ENCODE measurements around the gene INPP4A. TPM values are rescaled to one million over a fixed set of nuclear protein-coding genes. Genes with fewer than 3 reads are reported as not detected.

INPP4A gene
- total RNA-seq, 1 donor from 2014 or later, result 125 TPM

DNA sequence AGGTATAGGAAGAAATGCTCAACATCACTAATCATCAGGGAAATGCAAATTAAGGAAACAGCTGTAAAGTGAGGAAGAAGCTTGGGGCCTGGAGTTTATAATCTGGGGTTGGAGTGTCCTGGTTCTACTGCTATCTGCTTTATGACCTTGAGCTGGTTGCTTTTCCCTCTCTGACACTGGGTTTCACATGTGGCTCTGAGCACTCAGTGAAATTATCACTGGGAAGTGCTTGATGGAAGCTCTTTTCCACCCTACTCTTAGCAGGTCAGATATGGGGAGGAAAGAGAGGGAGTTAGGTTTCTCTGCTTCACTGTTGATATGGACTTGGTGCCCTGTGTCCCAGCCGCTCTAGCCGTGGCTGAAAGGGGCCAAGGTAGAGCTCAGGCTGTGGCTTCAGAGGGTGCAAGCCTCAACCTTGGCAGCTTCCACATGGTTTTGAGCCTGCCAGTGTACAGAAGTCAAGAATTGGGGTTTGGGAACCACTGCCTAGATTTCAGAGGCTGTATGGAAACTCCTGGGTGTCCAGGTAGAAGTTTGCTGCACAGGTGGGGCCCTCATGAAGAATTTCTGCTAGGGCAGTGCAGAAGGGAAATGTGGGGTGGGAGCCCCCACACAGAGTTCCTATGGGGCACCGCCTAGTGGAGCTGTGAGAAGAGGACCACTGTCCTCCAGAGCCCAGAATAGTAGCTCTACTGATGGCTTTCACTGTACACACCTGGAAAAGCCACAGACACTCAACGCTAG lies 52.3 kb downstream of the INPP4A start:
- no peak for DNase-seq

GRCh38 chr2:98498703-98499440 lies 54.2 kb downstream of the INPP4A start:
- no peak for DNase-seq

GRCh38 chr2:98500561-98500960 lies 55.9 kb downstream of the INPP4A start:
- DNase-seq, result no peak

DNA sequence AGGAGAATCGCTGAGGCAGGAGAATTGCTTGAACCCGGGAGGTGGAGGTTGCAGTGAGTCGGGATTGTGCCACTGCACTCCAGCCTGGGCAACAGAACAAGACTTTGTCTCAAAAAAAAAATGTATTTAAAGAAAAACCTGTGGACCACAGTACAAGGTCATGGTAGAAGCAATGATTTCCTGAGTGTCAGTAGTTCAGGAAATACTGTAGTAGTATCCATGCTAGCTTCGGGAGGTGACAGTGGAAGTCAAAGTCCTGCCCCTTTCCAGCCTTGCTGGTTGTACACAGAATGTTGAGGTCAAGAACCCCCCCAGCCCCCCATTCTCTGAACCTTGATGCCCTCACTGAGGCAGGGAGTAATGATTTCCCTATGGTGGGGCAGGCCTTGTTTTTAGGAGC lies 56.6 kb downstream of the INPP4A start:
- no peak for DNase-seq

DNA sequence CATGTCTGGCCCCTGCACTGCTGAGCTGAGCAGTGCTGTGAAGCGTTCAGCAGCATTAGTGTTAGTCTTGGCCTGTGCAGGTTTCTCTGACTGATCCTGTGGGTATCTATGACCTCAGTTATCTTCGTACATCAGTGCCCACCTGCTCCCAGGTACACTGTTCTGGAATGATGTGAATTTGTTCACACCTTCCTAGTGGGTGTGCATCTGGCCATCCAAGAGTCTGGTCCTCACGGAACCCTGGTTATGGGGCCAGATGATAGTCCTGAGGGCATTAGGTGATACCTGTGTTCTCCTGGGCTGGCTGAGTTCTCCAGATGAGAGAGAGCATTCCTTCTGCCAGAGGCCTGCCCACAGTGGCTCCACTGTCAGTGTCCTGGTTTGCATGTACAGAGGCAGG lies 57.2 kb downstream of the INPP4A start:
- no peak for DNase-seq

GRCh38 chr2:98502556-98503335 lies 58.1 kb downstream of the INPP4A start:
- DNase-seq, result no peak

DNA sequence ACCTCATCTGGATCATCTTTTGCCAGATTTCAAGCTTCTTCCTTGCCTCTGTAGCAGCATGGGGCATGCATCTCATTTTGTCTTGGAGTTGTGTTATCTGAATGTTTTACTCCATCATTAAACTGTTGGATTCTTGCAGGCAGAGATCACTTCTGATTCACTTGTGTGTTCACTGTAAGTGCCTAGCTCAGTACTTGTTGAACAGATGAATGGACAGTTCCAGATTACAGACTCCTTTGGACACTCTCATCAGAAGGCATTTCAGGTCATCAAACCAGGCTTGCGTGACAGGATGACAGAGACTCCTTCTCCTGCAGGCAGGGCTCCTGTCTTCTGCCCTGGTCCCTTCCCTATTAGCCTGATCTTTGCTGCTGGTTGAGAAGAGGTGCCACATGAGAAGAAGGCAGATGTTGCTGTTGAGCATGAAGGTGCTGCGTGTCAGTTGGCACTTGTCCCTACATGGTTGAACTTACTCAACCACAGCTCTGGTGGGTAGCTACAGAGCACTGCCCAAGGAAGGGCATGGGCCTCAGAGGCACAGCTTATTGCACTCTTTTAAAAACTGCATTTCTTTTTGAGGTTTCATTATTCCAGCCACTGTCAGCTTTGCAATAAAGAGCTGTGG lies 58.9 kb downstream of the INPP4A start:
- DNase-seq, result no peak

GRCh38 chr2:98504381-98505109 lies 59.9 kb downstream of the INPP4A start:
- no peak for DNase-seq

GRCh38 chr2:98505311-98505808 lies 60.7 kb downstream of the INPP4A start:
- DNase-seq, result no peak

- DNase-seq, result no peak
Measured at GRCh38 chr2:98505971-98506664, 61.5 kb downstream of the INPP4A start.

- no peak for DNase-seq
Measured at GRCh38 chr2:98506881-98507280, 62.2 kb downstream of the INPP4A start.

- no peak for DNase-seq
Measured at GRCh38 chr2:98507461-98507860, 62.8 kb downstream of the INPP4A start.

- DNase-seq, result no peak
Measured at GRCh38 chr2:98507891-98508708, 63.4 kb downstream of the INPP4A start.

- DNase-seq, result no peak
Measured at GRCh38 chr2:98508709-98509066, 64.0 kb downstream of the INPP4A start.

DNA sequence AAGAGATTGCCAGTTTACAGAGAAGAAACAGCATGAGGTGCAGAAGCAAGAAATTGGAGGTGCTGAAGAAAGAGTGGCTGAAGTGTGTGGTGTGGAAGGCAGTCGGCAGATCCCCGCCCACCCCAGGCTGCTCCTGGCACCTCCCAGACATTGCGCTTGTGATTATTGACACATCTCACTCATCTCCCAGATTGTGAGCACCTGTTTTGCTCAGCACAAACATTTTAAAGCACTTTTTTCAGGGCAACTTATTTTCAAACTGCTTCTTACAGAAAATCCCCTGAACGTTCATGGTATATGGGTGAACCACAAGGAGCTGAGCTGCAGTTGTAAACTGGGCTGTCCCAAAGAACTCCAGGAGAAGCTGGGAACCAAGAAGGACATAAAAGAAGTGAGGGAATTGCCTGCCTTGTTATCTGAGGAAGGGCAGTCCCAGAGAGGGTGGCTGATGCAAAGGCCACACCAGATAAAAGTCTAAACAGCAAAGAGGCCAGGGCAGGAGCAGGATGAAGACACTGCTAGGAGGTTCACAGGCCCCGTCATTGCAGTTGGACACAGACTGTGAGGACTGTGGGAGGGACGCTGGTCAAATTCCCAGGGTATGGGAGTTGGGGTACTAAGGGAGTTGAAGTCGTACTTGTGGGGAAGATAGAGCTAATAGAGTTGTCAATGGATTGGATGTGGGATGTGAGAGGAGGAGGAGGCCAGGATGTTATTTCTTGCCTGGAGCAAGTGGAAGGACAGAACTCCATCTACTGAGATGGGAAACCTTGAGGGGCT lies 65.1 kb downstream of the INPP4A start:
- DNase-seq, result no peak

- no peak for DNase-seq
Measured at GRCh38 chr2:98510322-98510662, 65.6 kb downstream of the INPP4A start.

GRCh38 chr2:98511981-98512380 lies 67.3 kb downstream of the INPP4A start:
- no peak for DNase-seq

DNA sequence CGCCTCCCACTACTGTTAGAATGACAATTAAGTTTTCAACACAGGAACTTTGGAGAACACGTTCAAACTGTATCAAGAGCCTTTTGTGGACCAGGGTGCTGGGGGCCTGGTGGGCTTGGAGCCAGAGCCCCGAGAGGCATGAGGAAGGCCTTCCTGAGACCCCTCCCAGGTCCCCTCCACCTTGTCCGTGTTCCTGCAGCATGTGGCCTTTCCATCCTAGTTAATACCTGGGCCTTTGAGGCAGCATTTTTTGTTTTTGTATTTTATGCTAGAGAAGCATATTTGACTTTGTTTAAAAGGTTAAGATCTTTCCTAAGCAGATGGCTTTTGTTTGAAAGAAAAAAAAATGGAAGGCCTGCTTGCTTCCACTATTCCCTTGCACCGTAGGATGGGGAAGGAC lies 68.0 kb downstream of the INPP4A start:
- no peak for DNase-seq

- no peak for DNase-seq
Measured at GRCh38 chr2:98514096-98514639, 69.5 kb downstream of the INPP4A start.

Data from occipital lobe (tissue), 2 donors.